Ascending aorta (tissue), 2 donors: Measurements from ENCODE around the gene SEC61A2. TPM values are rescaled to one million over a fixed set of nuclear protein-coding genes. Genes with fewer than 3 reads are reported as not detected.

Experiments used
- DNase-seq, 2 donors: peaks; one replicate each; pipeline ENCODE4 v3.0.0-alpha.2; 2019; ENCODE audit warnings: low spot score in 2 of 2
- H3K27ac ChIP-seq, 2 donors: fragments of 200-600 bp; sonication (generic); one replicate each; pipeline ENCODE4 v1.5.1; 2016 to 2017; ENCODE audit warnings: mild to moderate bottlenecking in 1 of 2
- H3K27me3 ChIP-seq: fragments of 200-600 bp; sonication (generic); one replicate; pipeline ENCODE4 v1.5.1; 2017
- H3K36me3 ChIP-seq, 2 donors: fragments of 200-600 bp; sonication (generic); one replicate each; pipeline ENCODE4 v1.5.1; 2016
- H3K4me1 ChIP-seq, 2 donors: fragments of 200-600 bp; sonication (generic); one replicate each; pipeline ENCODE4 v1.5.1; 2016 to 2017; ENCODE audit warnings: mild to moderate bottlenecking in 1 of 2
- H3K4me3 ChIP-seq, 2 donors: fragments of 200-600 bp; sonication (generic); one replicate each; pipeline ENCODE4 v1.5.1; 2016 to 2017; ENCODE audit warnings: mild to moderate bottlenecking in 1 of 2
- H3K9me3 ChIP-seq, 2 donors: fragments of 200-600 bp; sonication (generic); one replicate each; pipeline ENCODE4 v1.5.1; 2016
- CTCF ChIP-seq, 3 experiments: fragments of 200-600 bp in 2 of 3; fragments of 450-650 bp in 1 of 3; sonication (generic) in 2 of 3; IDR thresholded peaks; one replicate each; pipeline ENCODE4 v1.5.1; 2016 to 2019; ENCODE audit warnings: antibody characterized with exemption in 3 of 3, mild to moderate bottlenecking in 1 of 3, moderate library complexity in 1 of 3
- intact Hi-C: fragments of 100-400 bp; cut with DNase I; formaldehyde crosslinking; loops from one replicate; pipeline ENCODE4 v1.15.1; 2023
- total RNA-seq: library from RNA; depleted of rRNA; stranded (reverse); fragments of >200 nt; gene quantifications from one replicate; pipeline ENCODE4 v1.1.0, GENCODE V29; 2016

SEC61A2 gene
- total RNA-seq, 1 donor from 2014 or later, result 1.9 TPM

- H3K4me3 ChIP-seq, result no peak overlapping the region
- no peaks in the 10 kb centered on the region for H3K27me3 ChIP-seq
- intact Hi-C loops, result no loop called here
- no peak overlapping the region for H3K27ac ChIP-seq
- H3K9me3 ChIP-seq, result no peaks in the 10 kb centered on the region
- DNase-seq, result no peak
- no peak for TF ChIP-seq CTCF (IDR thresholded peaks at IDR 0.05)
- no peaks in the 10 kb centered on the region for H3K4me1 ChIP-seq
- H3K36me3 ChIP-seq, result peaks cover 15 to 26% of the 10 kb centered on the region in 2 donors
Measured at GRCh38 chr10:12186323-12186722, 56.8 kb downstream of the SEC61A2 start.

DNA sequence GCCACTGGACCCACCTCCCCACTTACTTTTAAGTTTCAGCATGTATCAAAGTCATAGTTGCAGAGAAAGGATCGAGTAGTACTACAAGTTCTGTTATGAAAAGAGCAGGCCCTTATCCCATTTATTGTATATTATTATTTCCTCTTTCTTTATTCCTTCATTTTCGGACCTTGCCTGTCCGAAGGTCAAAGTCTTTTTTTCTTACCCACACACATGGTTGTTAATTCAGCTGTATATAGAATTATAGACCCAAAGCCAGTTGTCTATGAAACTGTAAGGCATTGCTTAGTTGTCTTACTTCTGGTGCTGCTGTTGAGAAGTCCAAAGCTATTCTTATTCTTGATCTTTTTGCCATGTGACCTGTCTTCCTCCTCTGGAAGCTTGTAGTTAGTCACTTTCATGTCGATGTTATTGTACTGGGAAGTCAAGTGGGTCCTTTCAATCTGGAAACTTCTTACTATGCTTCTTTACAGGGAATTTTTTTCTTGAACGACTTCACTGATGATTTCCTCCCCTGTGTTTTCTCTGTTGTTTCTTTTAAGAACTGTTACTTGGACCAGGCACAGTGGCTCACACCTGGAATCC, 57.9 kb downstream of the SEC61A2 start:
- Histone ChIP-seq H3K27me3 (no peaks in the 10 kb centered on the region), H3K36me3 (peaks cover 15 to 22% of the 10 kb centered on the region in 2 donors), H3K4me3 (no peak overlapping the region), H3K27ac (no peak overlapping the region), H3K4me1 (no peaks in the 10 kb centered on the region), H3K9me3 (no peaks in the 10 kb centered on the region)
- no peak for DNase-seq
- intact Hi-C loops, result no loop called here
- no peak for TF ChIP-seq CTCF (IDR thresholded peaks at IDR 0.05)

DNA sequence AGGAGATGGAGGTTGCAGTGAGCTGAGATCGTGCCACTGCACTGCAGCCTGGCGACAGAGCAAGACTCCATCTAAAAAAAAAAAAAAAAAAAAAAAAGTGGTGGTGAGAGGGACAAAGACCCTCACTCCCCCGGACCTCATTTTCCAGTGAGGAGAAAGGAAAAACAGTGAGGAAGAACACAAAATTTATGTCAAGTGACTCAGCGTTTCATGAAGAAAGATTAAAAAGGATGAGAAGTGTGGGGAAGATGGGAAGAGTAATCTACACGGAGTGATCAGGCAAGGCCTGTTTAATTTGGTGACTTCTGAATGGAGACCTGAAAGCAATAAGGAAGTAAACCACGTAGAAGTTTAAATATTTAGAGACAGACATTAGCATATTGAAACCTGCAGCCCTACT, 59.2 kb downstream of the SEC61A2 start:
- H3K36me3 ChIP-seq, result peaks cover 15 to 22% of the 10 kb centered on the region in 2 donors
- no peaks in the 10 kb centered on the region for H3K27me3 ChIP-seq
- H3K4me1 ChIP-seq, result peaks cover 0 to 5% of the 10 kb centered on the region in 2 donors
- intact Hi-C loops, result no loop called here
- H3K4me3 ChIP-seq, result no peak overlapping the region
- H3K9me3 ChIP-seq, result no peaks in the 10 kb centered on the region
- H3K27ac ChIP-seq, result no peak overlapping the region
- no peak for DNase-seq
- no peak for TF ChIP-seq CTCF (IDR thresholded peaks at IDR 0.05)

DNA sequence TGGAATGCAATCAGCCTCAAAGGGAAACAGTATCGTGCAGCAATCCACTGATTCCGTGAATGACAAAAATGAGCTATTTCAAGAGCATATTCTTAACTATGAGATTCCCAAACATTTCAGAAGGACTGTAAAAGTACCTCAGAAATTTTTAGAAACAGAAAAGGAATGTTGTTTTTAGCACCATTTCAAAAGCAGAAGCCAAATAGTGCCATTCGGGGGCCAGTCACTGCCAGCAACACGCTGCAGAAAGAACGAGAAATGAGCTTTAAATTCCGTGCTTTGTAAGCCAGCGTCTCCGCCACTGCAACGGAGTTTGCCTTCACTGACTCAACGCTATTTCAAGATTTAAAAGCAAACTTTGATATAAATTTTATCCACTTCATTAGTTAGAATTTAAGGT, 59.9 kb downstream of the SEC61A2 start:
- H3K27me3 ChIP-seq, result no peaks in the 10 kb centered on the region
- peaks cover 15% of the 10 kb centered on the region in 2 donors for H3K36me3 ChIP-seq
- TF ChIP-seq CTCF (IDR thresholded peaks at IDR 0.05), result no peak
- DNase-seq, result no peak
- H3K4me3 ChIP-seq, result no peak overlapping the region
- intact Hi-C loops, result no loop called here
- peak overlapping the region in 1 of 2 donors; percentile 12 for H3K27ac ChIP-seq
- H3K9me3 ChIP-seq, result no peaks in the 10 kb centered on the region
- H3K4me1 ChIP-seq, result peaks cover 6 to 9% of the 10 kb centered on the region in 2 donors

DNA sequence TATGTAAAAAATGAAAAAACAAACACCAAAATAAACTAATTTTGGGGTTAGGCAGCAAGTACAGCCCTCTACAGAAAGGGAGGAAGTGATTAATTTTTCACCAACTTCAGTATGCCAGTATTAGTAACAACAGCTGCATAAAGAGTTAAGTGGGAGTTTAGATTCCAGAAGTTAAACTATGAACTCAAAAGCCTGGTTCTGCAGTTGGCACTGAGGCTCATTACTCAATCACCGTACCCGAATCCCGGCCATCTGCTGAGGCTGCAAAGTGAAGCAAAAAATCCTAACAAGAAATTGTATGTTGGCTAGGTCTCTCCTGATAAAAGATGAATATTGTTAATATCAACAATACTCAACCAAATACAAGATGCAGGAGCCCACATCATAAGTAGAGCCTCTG, 62.2 kb downstream of the SEC61A2 start:
- no peaks in the 10 kb centered on the region for H3K9me3 ChIP-seq
- no peak for TF ChIP-seq CTCF (IDR thresholded peaks at IDR 0.05)
- H3K27me3 ChIP-seq, result no peaks in the 10 kb centered on the region
- no peak overlapping the region for H3K4me3 ChIP-seq
- no peak overlapping the region for H3K27ac ChIP-seq
- H3K4me1 ChIP-seq, result peaks cover 9 to 11% of the 10 kb centered on the region in 2 donors
- peaks cover 0 to 3% of the 10 kb centered on the region in 2 donors for H3K36me3 ChIP-seq
- DNase-seq, result no peak
- intact Hi-C loops, result no loop called here

GRCh38 chr10:12193193-12193592, 63.7 kb downstream of the SEC61A2 start:
- H3K4me3 ChIP-seq, result no peak overlapping the region
- no peak for TF ChIP-seq CTCF (IDR thresholded peaks at IDR 0.05)
- no peaks in the 10 kb centered on the region for H3K27me3 ChIP-seq
- H3K4me1 ChIP-seq, result peaks cover 9 to 25% of the 10 kb centered on the region in 2 donors
- intact Hi-C loops, result no loop called here
- H3K9me3 ChIP-seq, result no peaks in the 10 kb centered on the region
- no peaks in the 10 kb centered on the region for H3K36me3 ChIP-seq
- no peak overlapping the region for H3K27ac ChIP-seq
- no peak for DNase-seq
